Liver (tissue), 3 donors: ENCODE data around the gene NEK7.

Source experiments
- EGR1 ChIP-seq, 2 donors: IDR thresholded peaks; 2 replicates each; pipeline ENCODE4 v1.6.1; 2016 to 2018; ENCODE audit warnings: antibody characterized with exemption in 2 of 2, low read depth in 2 of 2
- GABPA ChIP-seq, 2 donors: IDR thresholded peaks in 1 of 2; conservative IDR thresholded peaks in 1 of 2; 2 replicates each; pipeline ENCODE4 v1.6.1; 2016; ENCODE audit warnings: antibody characterized with exemption in 2 of 2, mild to moderate bottlenecking in 1 of 2, moderate library complexity in 1 of 2
- NR2F2 ChIP-seq: IDR thresholded peaks from 2 replicates; pipeline ENCODE4 v1.6.1; 2016; ENCODE audit warnings: antibody characterized with exemption
- RAD21 ChIP-seq, 2 donors: IDR thresholded peaks; 2 replicates each; pipeline ENCODE4 v1.6.1; 2016; ENCODE audit warnings: antibody characterized with exemption in 2 of 2, mild to moderate bottlenecking in 2 of 2
- TF ChIP-seq, protein P1 (sequence below): fragments of 150-350 bp; IDR thresholded peaks from 2 replicates; pipeline ENCODE4 v1.5.1; 2017; ENCODE audit warnings: improper control_type of control experiment, low read depth, low read length; ENCODE audit not compliant: missing input control
- TF ChIP-seq, protein P2 (sequence below): IDR thresholded peaks from 2 replicates; pipeline ENCODE4 v1.6.1; 2016; ENCODE audit warnings: antibody characterized with exemption, mild to moderate bottlenecking
- donor health status: healthy.
- donor health status: healthy.

DNA sequence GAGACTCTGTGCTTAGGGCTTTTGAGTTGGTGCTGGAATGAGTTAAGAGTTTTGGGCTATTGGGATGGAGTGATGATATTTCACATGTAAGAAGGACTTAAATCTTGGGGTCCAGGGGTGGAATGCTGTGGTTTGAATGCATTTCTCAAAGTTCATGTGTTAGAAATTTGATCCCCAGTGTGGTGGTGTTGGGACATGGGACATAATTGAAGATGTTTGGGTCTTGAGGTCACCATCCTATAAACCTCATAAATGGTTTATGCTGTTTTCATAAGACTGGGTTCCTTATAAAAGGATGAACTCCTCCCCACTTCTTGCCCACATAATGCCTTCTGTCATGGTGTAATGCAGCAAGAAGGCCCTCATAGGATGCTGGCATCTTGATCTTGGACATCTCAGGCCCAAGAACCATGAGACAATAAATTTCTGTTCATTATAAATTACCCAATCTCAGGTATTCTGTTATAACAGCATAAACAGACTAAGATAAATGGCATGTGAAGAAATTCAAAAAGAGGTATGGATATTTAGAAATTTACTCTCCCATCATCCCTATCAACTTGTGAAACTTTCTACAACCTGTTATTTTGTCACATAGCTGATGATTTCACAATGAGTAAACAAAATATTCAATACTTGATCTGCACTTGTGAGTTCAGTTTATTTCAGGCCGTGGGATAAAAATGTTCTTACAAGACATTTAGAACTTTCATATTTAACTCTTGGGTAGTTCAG lies 48.0 kb upstream of the NEK7 start:
- TF ChIP-seq, protein P1, sequence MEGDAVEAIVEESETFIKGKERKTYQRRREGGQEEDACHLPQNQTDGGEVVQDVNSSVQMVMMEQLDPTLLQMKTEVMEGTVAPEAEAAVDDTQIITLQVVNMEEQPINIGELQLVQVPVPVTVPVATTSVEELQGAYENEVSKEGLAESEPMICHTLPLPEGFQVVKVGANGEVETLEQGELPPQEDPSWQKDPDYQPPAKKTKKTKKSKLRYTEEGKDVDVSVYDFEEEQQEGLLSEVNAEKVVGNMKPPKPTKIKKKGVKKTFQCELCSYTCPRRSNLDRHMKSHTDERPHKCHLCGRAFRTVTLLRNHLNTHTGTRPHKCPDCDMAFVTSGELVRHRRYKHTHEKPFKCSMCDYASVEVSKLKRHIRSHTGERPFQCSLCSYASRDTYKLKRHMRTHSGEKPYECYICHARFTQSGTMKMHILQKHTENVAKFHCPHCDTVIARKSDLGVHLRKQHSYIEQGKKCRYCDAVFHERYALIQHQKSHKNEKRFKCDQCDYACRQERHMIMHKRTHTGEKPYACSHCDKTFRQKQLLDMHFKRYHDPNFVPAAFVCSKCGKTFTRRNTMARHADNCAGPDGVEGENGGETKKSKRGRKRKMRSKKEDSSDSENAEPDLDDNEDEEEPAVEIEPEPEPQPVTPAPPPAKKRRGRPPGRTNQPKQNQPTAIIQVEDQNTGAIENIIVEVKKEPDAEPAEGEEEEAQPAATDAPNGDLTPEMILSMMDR = no peak
- TF ChIP-seq GABPA (IDR thresholded peaks at IDR 0.05 in 1 of 2, conservative IDR thresholded peaks at IDR 0.05 in 1 of 2) (no peak), EGR1 (IDR thresholded peaks at IDR 0.05; ENCODE audit: low read depth in 2 of 2) (no peak), NR2F2 (no peak), RAD21 (IDR thresholded peaks at IDR 0.05) (no peak)
- TF ChIP-seq, protein P2, sequence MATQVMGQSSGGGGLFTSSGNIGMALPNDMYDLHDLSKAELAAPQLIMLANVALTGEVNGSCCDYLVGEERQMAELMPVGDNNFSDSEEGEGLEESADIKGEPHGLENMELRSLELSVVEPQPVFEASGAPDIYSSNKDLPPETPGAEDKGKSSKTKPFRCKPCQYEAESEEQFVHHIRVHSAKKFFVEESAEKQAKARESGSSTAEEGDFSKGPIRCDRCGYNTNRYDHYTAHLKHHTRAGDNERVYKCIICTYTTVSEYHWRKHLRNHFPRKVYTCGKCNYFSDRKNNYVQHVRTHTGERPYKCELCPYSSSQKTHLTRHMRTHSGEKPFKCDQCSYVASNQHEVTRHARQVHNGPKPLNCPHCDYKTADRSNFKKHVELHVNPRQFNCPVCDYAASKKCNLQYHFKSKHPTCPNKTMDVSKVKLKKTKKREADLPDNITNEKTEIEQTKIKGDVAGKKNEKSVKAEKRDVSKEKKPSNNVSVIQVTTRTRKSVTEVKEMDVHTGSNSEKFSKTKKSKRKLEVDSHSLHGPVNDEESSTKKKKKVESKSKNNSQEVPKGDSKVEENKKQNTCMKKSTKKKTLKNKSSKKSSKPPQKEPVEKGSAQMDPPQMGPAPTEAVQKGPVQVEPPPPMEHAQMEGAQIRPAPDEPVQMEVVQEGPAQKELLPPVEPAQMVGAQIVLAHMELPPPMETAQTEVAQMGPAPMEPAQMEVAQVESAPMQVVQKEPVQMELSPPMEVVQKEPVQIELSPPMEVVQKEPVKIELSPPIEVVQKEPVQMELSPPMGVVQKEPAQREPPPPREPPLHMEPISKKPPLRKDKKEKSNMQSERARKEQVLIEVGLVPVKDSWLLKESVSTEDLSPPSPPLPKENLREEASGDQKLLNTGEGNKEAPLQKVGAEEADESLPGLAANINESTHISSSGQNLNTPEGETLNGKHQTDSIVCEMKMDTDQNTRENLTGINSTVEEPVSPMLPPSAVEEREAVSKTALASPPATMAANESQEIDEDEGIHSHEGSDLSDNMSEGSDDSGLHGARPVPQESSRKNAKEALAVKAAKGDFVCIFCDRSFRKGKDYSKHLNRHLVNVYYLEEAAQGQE = no peak
